K562 (cell line): ENCODE results near the gene CLTB. TPM values are rescaled to one million over a fixed set of nuclear protein-coding genes. Genes with fewer than 3 reads are reported as not detected.
A peak's percentile ranks its signal among the peaks of the same experiment; 100 is the strongest.

Experiments
- ATAC-seq: fragments of 200-7000 bp; cut with Tn5 transposase; 3 replicates; pipeline ENCODE4 v1.9.1; 2020; ENCODE audit warnings: moderate library complexity
- BruUV-seq: library from RNA; stranded (reverse); fragments of 400-500 nt; replicated peaks from 2 replicates; lab custom pipeline; 2021; lab: Mats Ljungman, UMichigan
- CTCF ChIA-PET: fragments of 300-600 bp; formaldehyde crosslinking; extraction: SDS; loops from one replicate; lab custom pipeline; 2021; ENCODE audit warnings: low intra/inter-chr PET ratio; lab: Yijun Ruan, JAX
- POLR2A ChIA-PET: fragments of 300-600, 350-650 bp; sonication (Branson Sonifier 250); formaldehyde crosslinking; extraction: SDS; loops from one replicate; lab custom pipeline; 2021; ENCODE audit warnings: antibody characterized with exemption, inconsistent platforms; lab: Yijun Ruan, JAX
- DNase-seq, 4 experiments: peaks; one replicate each; pipeline versions ENCODE4 v3.0.0 to v3.0.0-alpha.2; 2011 to 2018; ENCODE audit warnings: low spot score in 3 of 4, mixed read lengths in 3 of 4; ENCODE audit errors: extremely low read depth in 1 of 4
- FAIRE-seq: peaks from 2 replicates; lab custom pipeline; 2011; peaks lifted over from hg19 to GRCh38; lab: Jason Lieb, UNC
- H2AFZ ChIP-seq: 2 replicates; pipeline ENCODE4 v1.6.0; 2011; ENCODE audit warnings: low read depth, low read length, control low read depth, inconsistent platforms
- H3K27ac ChIP-seq: fragments of 200-600 bp; 3 replicates; pipeline ENCODE4 v1.8.0; 2011; ENCODE audit warnings: low read depth, mild to moderate bottlenecking, control low read depth, inconsistent platforms, low read length, moderate library complexity, mixed read lengths; ENCODE audit errors: extremely low read depth
- H3K27me3 ChIP-seq, 2 experiments: fragments of 300-600 bp in 1 of 2; 2 replicates in 1 of 2; 3 replicates in 1 of 2; pipeline versions ENCODE4 v1.6.0 to v1.8.0; 2011; ENCODE audit warnings: inconsistent platforms in 2 of 2, low read length in 2 of 2, mild to moderate bottlenecking in 1 of 2, mixed read lengths in 1 of 2, moderate library complexity in 1 of 2; ENCODE audit not compliant: control insufficient read depth in 2 of 2, insufficient read depth in 2 of 2
- H3K36me3 ChIP-seq: fragments of 300-600 bp; 3 replicates; pipeline ENCODE4 v1.8.0; 2011; ENCODE audit warnings: mild to moderate bottlenecking, low read length, inconsistent platforms; ENCODE audit not compliant: control insufficient read depth, insufficient read depth
- H3K4me1 ChIP-seq, 2 experiments: fragments of 200-600 bp in 1 of 2; replicated peaks in 1 of 2; 2 replicates in 1 of 2; 3 replicates in 1 of 2; pipeline versions ENCODE4 v1.5.1 to v1.8.0; 2011; ENCODE audit warnings: inconsistent platforms in 2 of 2, low read length in 2 of 2, mild to moderate bottlenecking in 1 of 2, mixed read lengths in 1 of 2, moderate library complexity in 1 of 2; ENCODE audit not compliant: control insufficient read depth in 2 of 2, insufficient read depth in 2 of 2
- H3K4me2 ChIP-seq: 2 replicates; pipeline ENCODE4 v1.6.1; 2011; ENCODE audit warnings: low read length, control low read depth, inconsistent platforms, mixed read lengths; ENCODE audit not compliant: insufficient read depth
- H3K4me3 ChIP-seq: fragments of 200-600 bp; sonication (generic), shearing (Covaris generic); 2 replicates; pipeline ENCODE4 v1.5.1; 2016; ENCODE audit warnings: control low read depth, inconsistent platforms
- H3K79me2 ChIP-seq: fragments of 200-600 bp; 3 replicates; pipeline ENCODE4 v1.8.0; 2011; ENCODE audit warnings: low read length, inconsistent platforms; ENCODE audit not compliant: control insufficient read depth, insufficient read depth
- H3K9ac ChIP-seq, 2 experiments: 2 replicates each; pipeline versions ENCODE4 v1.6.0 to v1.6.1; 2011; ENCODE audit warnings: low read depth in 2 of 2, low read length in 2 of 2, control low read depth in 1 of 2, inconsistent platforms in 1 of 2, mild to moderate bottlenecking in 1 of 2, mixed read lengths in 1 of 2; ENCODE audit not compliant: insufficient read depth in 1 of 2
- H3K9me1 ChIP-seq: one replicate; pipeline ENCODE4 v1.6.0; 2011; ENCODE audit warnings: inconsistent platforms, mild to moderate bottlenecking, low read length, moderate library complexity; ENCODE audit not compliant: control insufficient read depth, insufficient read depth
- H3K9me3 ChIP-seq: replicated peaks from 2 replicates; pipeline ENCODE4 v1.5.1; 2011; ENCODE audit warnings: low read depth, low read length, inconsistent platforms; ENCODE audit not compliant: control insufficient read depth, insufficient read depth
- H4K20me1 ChIP-seq: replicated peaks from 2 replicates; pipeline ENCODE4 v1.6.1; 2011; ENCODE audit warnings: low read length, inconsistent platforms, mixed read lengths; ENCODE audit not compliant: control insufficient read depth, insufficient read depth
- MAZ ChIP-seq, 2 experiments: fragments of 450-650 bp in 1 of 2; sonication (generic) in 1 of 2; formaldehyde crosslinking; IDR thresholded peaks in 1 of 2; conservative IDR thresholded peaks in 1 of 2; 2 replicates each; pipeline versions ENCODE4 v1.4.0 to v1.5.0; 2020; ENCODE audit warnings: mild to moderate bottlenecking in 1 of 2, missing genetic modification reagents in 1 of 2
- REST ChIP-seq, 2 experiments: fragments of 450-650 bp; formaldehyde crosslinking in 1 of 2; IDR thresholded peaks; 2 replicates each; pipeline versions ENCODE4 v1.4.0 to v1.6.1; 2014 to 2020; ENCODE audit warnings: mild to moderate bottlenecking in 2 of 2, borderline replicate concordance in 1 of 2, low read depth in 1 of 2
- WGBS: fragments of 100-300 bp; shearing (Covaris generic); methylation state at CpG from one replicate; pipeline ENCODE4 v1.1.6; 2016; ENCODE audit warnings: low coverage, mixed read lengths; ENCODE audit not compliant: insufficient coverage; ENCODE audit errors: missing lambda C conversion rate; 5-methylcytosine and 5-hydroxymethylcytosine counted together
- in situ Hi-C: fragments of 300-500 bp; cut with MboI; formaldehyde crosslinking; loops from 4 replicates; pipeline ENCODE4 v1.15.0; 2018; ENCODE audit warnings: inconsistent platforms, mixed read lengths
- intact Hi-C: fragments of 100-400 bp; cut with micrococcal nuclease; formaldehyde crosslinking; loops from 2 replicates; pipeline ENCODE4 v1.14.2; 2022
- polyA plus RNA-seq, 8 experiments: library from polyadenylated mRNA; depleted of rRNA in 4 of 8; stranded (reverse) in 5 of 8; unstranded in 3 of 8; fragments of >200 nt; fragmentation: Nextera tagmentation in 2 of 8; fragmentation: Illumina TruSeq in 1 of 8; extraction: Ambion mirVana in 2 of 8; extraction: Trizol in 1 of 8; gene quantifications; 2 replicates each; pipeline versions ENCODE4 v1.2.1 to v1.2.3, GENCODE V29; 2011 to 2014; ENCODE audit warnings: inconsistent platforms in 1 of 8, missing spikeins in 1 of 8
- total RNA-seq, 7 experiments: library from RNA; depleted of rRNA in 6 of 7; stranded (reverse); fragments of >200 nt in 6 of 7; fragmentation: Illumina TruSeq in 2 of 7; extraction: Trizol in 2 of 7; gene quantifications; 2 replicates each; pipeline versions ENCODE4 v1.2.1 to v1.2.3, GENCODE V29; 2011 to 2021; ENCODE audit warnings: low replicate concordance in 1 of 7

The CLTB gene
- total and polyA plus RNA-seq, 9 of the 15 experiments (the other 6 are each of a cell fraction or from before 2014, with no cell fraction given), result 1.8 to 117 (median 39.0) TPM

DNA sequence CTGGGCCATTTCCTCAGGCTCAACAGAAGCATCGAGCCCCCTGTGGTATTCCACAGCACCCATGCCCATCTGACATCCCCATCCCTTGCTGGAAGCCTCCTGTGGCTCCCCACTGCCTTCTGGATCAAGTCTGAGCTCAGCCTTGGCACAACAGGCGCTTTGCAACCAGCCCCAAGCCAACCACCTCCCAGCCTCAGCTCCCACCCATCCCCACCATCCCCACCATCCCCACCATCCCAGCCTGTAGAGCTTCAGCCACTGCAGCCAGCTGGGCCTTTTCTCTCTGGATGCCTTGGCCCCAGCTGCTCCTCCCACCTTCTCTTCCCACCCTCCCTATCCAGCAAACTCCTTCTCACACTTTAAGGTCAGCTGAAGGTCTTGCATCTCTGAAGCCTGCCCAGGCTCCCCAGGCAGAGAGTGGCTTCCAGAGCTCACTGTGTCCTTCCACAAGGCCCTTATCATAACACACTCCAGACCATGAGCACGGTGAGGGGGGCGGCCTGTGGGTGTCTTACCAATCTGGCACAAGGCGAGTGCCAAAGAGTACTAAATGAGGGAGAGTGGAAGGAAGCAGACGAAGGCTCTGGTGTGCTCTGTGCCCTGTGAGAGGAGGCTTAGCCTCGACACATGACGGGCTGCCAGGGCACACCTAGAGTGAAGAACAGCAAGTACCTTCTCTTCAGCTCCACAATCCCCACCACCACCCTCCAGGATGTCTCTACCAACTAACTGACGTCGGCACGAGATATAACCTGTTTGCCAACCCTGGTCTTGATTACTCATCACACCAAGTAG is 21.3 kb downstream of the CLTB start:
- FAIRE-seq (no peak), DNase-seq (no peak), ATAC-seq (no peak)
- ChIA-PET CTCF (no interaction called here), POLR2A (interaction anchor here (0.5 to 3.3 kb wide), 2 partner anchors 12 to 15 kb away, joined by 3 to 15 read pairs; no protein-coding TSS in a partner anchor)
- Histone ChIP-seq H3K4me2 (no peak overlapping the region), H3K27ac (no peak overlapping the region), H2AFZ (no peak overlapping the region), H3K27me3 (no peaks in the 10 kb centered on the region), H4K20me1 (no peaks in the 10 kb centered on the region), H3K9me3 (no peaks in the 10 kb centered on the region), H3K4me1 (peaks cover 12 to 26% of the 10 kb centered on the region in 2 experiments; a peak in 4 of 5 replicates), H3K9me1 (peaks cover 3% of the 10 kb centered on the region), H3K4me3 (no peak overlapping the region), H3K36me3 (peaks cover 61% of the 10 kb centered on the region), H3K9ac (peak overlapping the region in 1 of 2 experiments; percentile 36; a peak in 1 of 4 replicates), H3K79me2 (peaks cover 11% of the 10 kb centered on the region)
- 80% methylated on average over 10 of the region's 11 CpGs for WGBS
- intact Hi-C loops, result no loop called here
- no TSS peak for BruUV-seq
- TF ChIP-seq MAZ (CRISPR knock-in tag; conservative IDR thresholded peaks at IDR 0.05 in 1 of 2, IDR thresholded peaks at IDR 0.05 in 1 of 2) (no peak), REST (IDR thresholded peaks at IDR 0.05; ENCODE audit: borderline replicate concordance) (no peak), REST (CRISPR knock-in tag; IDR thresholded peaks at IDR 0.05; ENCODE audit: low read depth) (no peak)
- in situ Hi-C loops, result no loop called here
